Peyer's patch (tissue), 4 donors: ENCODE results near the gene KRT78. TPM values are rescaled to one million over a fixed set of nuclear protein-coding genes. Genes with fewer than 3 reads are reported as not detected.

ENCODE experiments used
- DNase-seq, 3 donors: peaks; one replicate each; pipeline ENCODE4 v3.0.0-alpha.2; 2017 to 2019
- H3K27ac ChIP-seq, 4 donors: fragments of 200-600 bp; sonication (generic); one replicate each; pipeline ENCODE4 v1.5.1; 2016 to 2019
- H3K27me3 ChIP-seq, 2 donors: fragments of 200-600 bp; sonication (generic); one replicate each; pipeline ENCODE4 v1.5.1; 2019
- H3K36me3 ChIP-seq, 3 donors: fragments of 200-600 bp; sonication (generic); one replicate each; pipeline ENCODE4 v1.5.1; 2016 to 2019
- H3K4me1 ChIP-seq, 4 donors: fragments of 200-600 bp; sonication (generic); one replicate each; pipeline ENCODE4 v1.5.1; 2016 to 2019
- H3K4me3 ChIP-seq, 4 donors: fragments of 200-600 bp; sonication (generic); 1 replicate in 3 of 4; 2 replicates in 1 of 4; pipeline ENCODE4 v1.5.1; 2016 to 2019; ENCODE audit warnings: mild to moderate bottlenecking in 1 of 4
- H3K9me3 ChIP-seq, 4 donors: fragments of 200-600 bp; sonication (generic); one replicate each; pipeline ENCODE4 v1.5.1; 2016 to 2019; ENCODE audit warnings: mild to moderate bottlenecking in 1 of 4
- POLR2A ChIP-seq, 2 donors: fragments of 450-650 bp; IDR thresholded peaks; one replicate each; pipeline ENCODE4 v1.5.1; 2017; ENCODE audit warnings: antibody characterized with exemption in 2 of 2, mild to moderate bottlenecking in 2 of 2, moderate library complexity in 2 of 2
- total RNA-seq, 4 donors: library from RNA; depleted of rRNA; stranded (reverse); fragments of >200 nt; gene quantifications; one replicate each; pipeline ENCODE4 v1.1.0, GENCODE V29; 2016
- TF ChIP-seq, protein P1 (sequence below), 6 experiments: fragments of 450-650 bp in 4 of 6; fragments of 200-600 bp in 2 of 6; sonication (generic) in 1 of 6; IDR thresholded peaks; one replicate each; pipeline ENCODE4 v1.5.1; 2017 to 2019; ENCODE audit warnings: antibody characterized with exemption in 6 of 6, mild to moderate bottlenecking in 3 of 6, moderate library complexity in 1 of 6

Gene KRT78
- total RNA-seq, 4 donors from 2014 or later: not detected

DNA sequence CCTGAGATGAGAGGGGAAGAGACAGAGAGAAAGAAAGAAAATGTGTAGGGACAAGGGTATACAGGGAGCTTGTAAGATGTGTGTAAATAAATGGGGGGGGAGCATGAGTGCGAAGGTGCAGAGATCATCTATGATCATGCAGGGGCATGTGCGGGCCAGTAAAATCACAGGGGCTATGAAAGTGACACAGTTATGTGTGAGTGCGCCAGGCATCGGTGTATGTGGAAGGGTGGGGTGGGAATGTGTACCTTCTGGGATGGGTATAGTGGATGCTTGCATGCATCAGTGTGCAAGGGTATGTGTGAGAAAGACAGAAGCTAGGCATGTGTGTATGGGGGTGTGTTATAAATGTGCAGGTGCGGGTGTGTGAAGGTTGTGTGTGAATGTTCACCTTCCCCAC, 18.4 kb upstream of the KRT78 start:
- no peak for DNase-seq
- H3K4me3 ChIP-seq: no peak overlapping the region

DNA sequence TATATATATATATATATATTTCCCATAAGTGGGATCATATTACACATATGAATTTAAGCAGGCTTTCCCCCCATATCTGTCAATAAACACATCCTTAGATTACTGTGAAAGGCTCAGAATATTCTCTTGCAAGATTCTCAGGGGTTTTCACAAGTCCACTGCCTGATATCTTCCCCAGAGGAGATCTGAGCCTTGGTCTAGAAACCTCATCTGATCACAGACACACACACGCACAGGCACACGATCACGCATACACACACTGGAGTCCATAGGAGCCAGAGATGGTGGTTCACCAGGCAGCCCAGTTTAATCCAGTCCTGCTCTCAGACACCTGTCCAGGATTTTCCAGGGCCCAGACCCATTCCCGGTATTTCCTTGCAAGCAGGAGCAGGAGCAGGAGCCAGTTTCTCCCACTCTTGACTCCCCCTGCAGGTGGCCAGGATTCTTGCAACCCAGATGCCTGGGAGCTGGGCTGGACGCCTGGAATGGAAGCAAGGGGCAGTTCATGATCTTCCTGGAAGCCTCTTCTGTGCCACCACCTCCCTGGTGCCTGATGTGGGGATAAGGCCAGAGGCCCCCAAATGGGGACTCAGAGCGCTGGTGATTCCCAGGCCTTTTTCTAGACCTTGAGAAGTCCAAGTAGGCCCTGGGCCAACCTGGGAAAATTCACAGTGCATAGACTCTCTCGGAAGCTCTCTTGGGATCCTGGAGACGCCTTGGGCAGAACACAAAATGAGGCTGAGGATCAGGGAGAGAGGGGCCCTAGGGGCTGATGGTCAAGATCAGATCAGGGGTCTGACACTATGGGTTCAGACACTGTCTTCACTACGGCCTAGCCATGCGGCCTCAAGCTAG, 16.5 kb upstream of the KRT78 start:
- TF ChIP-seq, protein P1, sequence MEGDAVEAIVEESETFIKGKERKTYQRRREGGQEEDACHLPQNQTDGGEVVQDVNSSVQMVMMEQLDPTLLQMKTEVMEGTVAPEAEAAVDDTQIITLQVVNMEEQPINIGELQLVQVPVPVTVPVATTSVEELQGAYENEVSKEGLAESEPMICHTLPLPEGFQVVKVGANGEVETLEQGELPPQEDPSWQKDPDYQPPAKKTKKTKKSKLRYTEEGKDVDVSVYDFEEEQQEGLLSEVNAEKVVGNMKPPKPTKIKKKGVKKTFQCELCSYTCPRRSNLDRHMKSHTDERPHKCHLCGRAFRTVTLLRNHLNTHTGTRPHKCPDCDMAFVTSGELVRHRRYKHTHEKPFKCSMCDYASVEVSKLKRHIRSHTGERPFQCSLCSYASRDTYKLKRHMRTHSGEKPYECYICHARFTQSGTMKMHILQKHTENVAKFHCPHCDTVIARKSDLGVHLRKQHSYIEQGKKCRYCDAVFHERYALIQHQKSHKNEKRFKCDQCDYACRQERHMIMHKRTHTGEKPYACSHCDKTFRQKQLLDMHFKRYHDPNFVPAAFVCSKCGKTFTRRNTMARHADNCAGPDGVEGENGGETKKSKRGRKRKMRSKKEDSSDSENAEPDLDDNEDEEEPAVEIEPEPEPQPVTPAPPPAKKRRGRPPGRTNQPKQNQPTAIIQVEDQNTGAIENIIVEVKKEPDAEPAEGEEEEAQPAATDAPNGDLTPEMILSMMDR (IDR thresholded peaks at IDR 0.05): peak; percentile 11 to 82 (median 66)
- no peak for TF ChIP-seq POLR2A (IDR thresholded peaks at IDR 0.05)
- H3K4me1 ChIP-seq: peaks cover 0 to 9% (median 0%) of the 10 kb centered on the region in 4 donors
- no peak overlapping the region for H3K4me3 ChIP-seq
- H3K36me3 ChIP-seq: no peaks in the 10 kb centered on the region
- no peak overlapping the region for H3K27ac ChIP-seq
- no peaks in the 10 kb centered on the region for H3K27me3 ChIP-seq
- H3K9me3 ChIP-seq: no peaks in the 10 kb centered on the region
- DNase-seq: peak; percentile 21 to 82 (median 80)

More for the DNA sequence above, 18.4 kb upstream of the KRT78 start:
- no peaks in the 10 kb centered on the region for H3K9me3 ChIP-seq
- peaks cover 0 to 26% (median 4%) of the 10 kb centered on the region in 4 donors for H3K4me1 ChIP-seq
- TF ChIP-seq, protein P1 (IDR thresholded peaks at IDR 0.05): no peak
- TF ChIP-seq POLR2A (IDR thresholded peaks at IDR 0.05): no peak
- H3K27me3 ChIP-seq: no peaks in the 10 kb centered on the region
- no peaks in the 10 kb centered on the region for H3K36me3 ChIP-seq
- H3K27ac ChIP-seq: no peak overlapping the region

DNA sequence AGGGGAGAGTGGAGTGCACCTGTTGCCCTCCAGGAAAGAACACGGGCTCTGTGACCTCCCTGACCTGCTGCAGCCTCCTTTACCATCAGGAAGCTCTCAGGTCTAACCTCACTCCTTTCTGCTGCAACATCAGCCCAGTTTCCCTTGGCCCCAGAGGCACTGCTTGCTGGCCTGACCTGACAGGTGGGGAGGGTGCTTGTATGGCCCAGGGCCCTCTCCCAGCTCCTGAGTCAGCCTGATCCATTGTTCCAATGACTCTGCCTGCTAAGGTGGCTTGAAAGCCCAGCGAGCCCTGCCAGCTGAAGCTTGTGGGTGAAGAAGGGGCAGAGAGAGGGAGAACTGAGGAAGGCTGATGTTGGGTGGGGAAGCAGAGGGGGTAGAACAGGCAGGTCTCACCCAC, 13.2 kb upstream of the KRT78 start:
- TF ChIP-seq POLR2A (IDR thresholded peaks at IDR 0.05): no peak
- TF ChIP-seq, protein P1 (IDR thresholded peaks at IDR 0.05): no peak
- no peaks in the 10 kb centered on the region for H3K36me3 ChIP-seq
- no peaks in the 10 kb centered on the region for H3K9me3 ChIP-seq
- no peaks in the 10 kb centered on the region for H3K27me3 ChIP-seq
- H3K4me3 ChIP-seq: no peak overlapping the region
- H3K4me1 ChIP-seq: no peaks in the 10 kb centered on the region
- DNase-seq: no peak
- no peak overlapping the region for H3K27ac ChIP-seq

DNA sequence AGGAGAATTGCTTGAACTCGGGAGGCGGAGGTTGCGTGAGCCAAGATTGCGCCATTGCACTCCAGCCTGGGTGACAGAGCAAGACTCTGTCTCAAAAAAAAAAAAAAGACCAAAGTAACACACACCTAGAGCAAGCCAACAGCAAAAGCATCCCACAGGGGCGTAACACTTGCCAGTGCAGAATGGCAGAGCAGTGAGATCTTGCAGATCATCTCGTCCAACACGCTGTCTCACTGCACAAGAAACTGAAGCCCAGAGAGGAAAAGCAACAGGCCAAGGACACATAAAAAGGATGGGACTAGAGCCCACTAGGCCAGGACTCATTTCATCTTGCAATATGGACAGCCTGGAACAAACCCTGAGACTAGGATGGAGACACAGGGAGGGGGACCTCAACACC, 12.7 kb upstream of the KRT78 start:
- no peak for DNase-seq
- Histone ChIP-seq H3K27me3 (no peaks in the 10 kb centered on the region), H3K4me1 (no peaks in the 10 kb centered on the region), H3K27ac (no peak overlapping the region), H3K36me3 (no peaks in the 10 kb centered on the region), H3K9me3 (no peaks in the 10 kb centered on the region), H3K4me3 (no peak overlapping the region)
- no peak for TF ChIP-seq POLR2A (IDR thresholded peaks at IDR 0.05)
- TF ChIP-seq, protein P1 (IDR thresholded peaks at IDR 0.05): no peak

DNA sequence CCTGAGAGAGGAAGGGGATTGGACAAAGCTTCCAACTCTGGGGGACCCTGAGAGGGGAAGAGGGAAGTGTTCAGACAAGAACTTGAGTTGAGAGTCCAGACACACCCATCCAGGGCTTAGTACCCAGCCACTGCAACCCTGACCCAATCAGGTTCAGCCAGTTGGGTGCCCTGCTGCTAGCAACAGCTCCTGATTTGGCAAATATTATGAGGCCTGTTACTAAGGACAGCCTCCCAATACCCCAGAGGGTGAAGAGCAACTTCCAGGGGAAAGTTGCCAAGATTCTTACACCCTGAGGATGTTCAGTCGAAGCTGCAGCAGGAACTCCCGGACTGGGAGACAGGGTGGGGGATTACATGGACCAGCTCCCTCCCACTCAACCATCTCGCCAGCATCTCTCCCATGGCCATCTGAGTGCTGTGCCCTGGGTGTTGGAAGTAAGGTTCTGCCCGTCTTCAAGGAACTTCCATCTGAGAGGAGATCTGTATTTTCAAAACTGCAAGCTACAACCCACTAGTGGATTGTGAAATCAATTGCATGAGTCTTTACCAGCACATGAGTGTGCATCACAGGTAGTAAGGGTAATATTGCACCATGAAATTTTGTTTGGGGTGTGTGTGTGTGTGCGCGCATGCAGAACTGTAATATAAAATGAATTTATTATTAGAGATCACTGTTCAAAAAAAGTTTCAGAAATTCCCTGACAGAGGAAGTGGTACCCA, 11.5 kb upstream of the KRT78 start:
- H3K36me3 ChIP-seq: no peaks in the 10 kb centered on the region
- H3K27me3 ChIP-seq: no peaks in the 10 kb centered on the region
- no peaks in the 10 kb centered on the region for H3K9me3 ChIP-seq
- no peak overlapping the region for H3K4me3 ChIP-seq
- DNase-seq: peak in 2 of 3 donors; percentile 55 to 63
- TF ChIP-seq, protein P1 (IDR thresholded peaks at IDR 0.05): no peak
- TF ChIP-seq POLR2A (IDR thresholded peaks at IDR 0.05): no peak
- H3K27ac ChIP-seq: no peak overlapping the region
- no peaks in the 10 kb centered on the region for H3K4me1 ChIP-seq
